Hematopoietic multipotent progenitor cell treated with erythropoietin and hydrocortisone succinate and interleukin-3 and kit ligand, for 15 days (in vitro differentiated cells): ENCODE results near the gene ARHGAP26.

ENCODE experiments used
- DNase-seq: peaks from one replicate; pipeline ENCODE4 v3.0.0-alpha.2; 2015; ENCODE audit warnings: low spot score

Gene ARHGAP26

DNA sequence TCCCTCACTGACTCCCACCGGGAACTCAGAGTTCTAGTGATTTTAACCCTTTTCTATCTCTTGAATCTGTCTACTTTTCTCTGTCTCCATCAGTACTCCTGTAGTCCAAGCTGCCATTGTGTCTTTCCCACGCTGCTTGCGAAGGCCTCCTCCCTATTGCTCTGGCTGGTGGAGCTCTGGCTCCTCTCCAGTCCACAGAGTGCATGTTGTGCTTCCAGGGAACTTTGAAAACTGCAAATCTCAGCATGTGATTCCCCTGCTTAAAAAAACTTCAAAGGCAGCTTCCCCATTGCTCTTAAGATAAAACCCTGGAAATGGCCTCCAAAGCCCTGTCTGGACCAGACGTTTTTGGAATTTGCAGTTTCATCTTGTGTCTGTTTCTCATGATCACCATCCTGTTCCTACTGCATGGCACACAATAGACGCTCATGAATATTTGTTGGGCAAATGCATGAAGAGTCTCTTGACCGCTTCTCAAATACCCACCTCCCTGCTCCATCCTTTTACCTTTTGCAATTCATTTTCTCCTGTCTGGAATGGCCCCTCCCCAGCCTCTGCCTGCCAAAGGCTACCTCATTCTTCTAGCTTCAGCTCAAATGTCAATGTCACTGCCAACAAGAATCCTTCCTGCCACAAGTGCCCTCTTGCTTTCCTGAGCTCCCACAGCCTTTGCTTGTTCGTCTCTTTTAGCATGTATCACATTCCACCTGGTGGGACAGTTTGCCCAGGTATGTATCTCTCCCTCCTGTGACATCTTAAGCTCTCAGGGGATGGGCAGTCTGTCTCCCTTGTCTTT is 293.2 kb downstream of the ARHGAP26 start:
- DNase-seq = no peak

GRCh38 chr5:143064218-143064641 is 294.1 kb downstream of the ARHGAP26 start:
- DNase-seq = no peak

DNA sequence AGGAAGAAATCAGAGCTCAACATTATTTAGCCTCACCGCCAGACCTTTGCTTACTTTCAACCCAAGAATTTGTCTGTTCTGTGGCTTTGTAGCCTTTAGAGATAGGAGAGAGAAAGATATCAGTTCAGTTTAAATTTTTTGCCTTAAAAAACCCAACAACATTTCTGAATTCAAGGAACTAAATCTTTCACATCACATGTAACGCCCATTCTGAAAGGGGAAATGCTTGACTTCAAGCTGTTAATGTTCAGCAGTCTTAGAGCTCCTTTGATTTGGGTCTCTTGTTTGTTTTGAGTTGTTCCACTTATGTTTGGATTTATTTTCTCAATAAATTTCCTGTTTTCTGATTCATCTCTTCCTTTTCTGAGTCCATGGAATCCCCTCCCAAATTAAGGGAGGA is 294.5 kb downstream of the ARHGAP26 start:
- no peak for DNase-seq

- DNase-seq = no peak
Observed at GRCh38 chr5:143065185-143065965, 295.2 kb downstream of the ARHGAP26 start.

GRCh38 chr5:143065996-143066522 is 295.9 kb downstream of the ARHGAP26 start:
- no peak for DNase-seq

DNA sequence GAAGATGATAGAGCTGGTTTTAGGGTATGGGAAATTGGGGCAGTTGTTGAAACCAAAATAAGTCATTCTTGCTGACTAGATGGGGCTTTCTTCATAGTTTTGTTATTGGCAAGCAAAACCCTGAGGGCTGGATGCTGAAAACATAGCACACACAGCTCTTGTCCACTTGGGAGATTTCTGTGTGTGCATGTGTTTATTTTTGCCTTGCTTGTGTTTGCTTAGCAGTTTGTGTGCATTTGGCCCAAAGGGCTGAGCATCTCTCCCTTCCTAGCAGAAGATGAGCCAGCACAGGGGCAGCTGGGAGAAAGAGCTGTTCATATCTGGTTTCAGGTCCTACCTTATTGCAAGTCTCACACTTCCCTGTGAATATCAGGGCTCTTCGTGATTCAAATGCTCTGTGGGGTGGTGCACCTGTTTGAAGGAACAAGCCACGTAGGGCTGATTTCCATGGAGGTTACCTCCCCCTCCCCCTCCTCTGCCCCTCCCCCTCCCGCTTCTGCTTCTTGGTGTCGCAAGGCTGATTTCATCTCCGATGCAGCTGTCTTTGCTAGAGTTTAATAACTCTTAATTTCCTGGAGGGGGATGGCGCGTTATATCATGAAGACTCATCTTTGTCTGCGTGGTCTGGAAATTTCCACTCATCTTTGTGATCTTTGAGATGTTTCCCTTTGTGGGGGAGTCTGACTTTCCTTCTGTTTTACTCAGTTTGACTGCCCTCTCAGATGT is 296.5 kb downstream of the ARHGAP26 start:
- no peak for DNase-seq

DNA sequence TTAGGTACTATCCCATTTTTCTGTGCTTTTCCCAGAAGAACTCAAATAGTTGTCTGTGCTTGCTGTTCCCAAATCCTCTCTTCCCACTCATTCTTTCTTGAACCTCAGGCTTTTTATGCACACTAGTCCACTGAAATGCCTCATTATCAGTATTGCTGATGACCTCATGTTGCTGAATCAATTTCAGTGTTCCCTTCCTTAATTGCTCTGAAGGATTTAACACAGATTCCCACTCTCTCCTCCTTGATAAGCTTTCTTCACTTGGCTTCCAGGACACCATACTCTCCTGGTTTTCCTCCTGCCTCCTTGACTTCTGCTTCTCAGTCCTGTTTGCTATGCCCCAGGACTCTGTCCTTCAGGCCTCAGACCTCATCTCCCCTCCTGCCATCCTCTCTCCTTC is 298.5 kb downstream of the ARHGAP26 start:
- no peak for DNase-seq

DNA sequence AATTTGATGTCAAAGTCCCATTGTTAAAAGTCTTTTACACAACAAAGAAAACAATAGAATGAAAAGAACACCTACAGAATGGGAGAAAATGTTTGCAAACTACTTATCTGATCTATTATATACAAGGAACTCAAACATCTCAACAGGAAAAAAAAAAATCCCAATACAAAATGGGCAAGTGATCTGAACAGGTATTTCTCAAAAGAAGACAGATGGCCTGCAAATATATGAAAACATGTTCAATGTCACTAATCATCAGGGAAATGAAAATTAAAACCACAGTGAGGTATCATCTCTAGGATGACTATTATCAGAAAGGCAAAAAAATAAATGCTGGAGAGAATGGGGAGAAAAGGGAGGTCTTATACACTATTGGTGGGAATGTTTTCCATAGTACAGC is 301.8 kb downstream of the ARHGAP26 start:
- no peak for DNase-seq

DNA sequence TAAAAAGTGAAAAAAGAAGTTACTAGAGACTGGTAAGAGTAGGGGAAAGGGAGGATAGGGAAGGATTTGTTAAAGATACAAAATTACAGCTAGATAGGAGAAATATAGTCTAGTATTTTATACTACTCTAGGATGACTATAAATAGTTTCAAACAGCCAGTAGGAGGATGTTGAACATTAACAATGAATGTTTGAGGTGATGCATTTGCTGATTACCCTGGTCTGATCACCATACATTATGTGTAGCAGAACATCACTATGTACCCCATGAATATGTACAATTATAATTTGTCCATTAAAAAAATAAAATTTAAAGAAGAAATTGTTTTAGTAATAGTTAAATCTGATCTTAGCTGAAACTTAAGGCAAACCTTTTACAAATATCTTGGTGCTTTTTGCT is 302.6 kb downstream of the ARHGAP26 start:
- no peak for DNase-seq

DNA sequence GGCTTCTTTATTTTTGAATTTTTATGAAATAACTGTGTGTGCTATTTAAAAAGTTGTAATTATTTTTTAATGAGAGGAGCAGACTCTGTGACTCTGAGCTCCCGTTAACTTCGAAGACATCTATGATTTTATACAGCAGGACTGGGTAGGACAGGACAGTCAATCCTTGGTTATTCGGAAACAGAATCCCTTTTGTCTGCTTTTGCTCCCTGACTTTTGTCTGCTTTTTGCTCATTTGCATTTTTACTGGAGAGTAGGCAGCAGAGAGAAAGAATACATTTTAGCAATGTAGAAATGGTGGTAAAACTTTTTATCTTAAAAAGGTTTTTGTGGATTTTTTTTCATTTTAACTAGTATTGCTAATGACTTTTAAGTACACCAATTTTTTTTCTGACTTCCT is 303.6 kb downstream of the ARHGAP26 start:
- DNase-seq = no peak

DNA sequence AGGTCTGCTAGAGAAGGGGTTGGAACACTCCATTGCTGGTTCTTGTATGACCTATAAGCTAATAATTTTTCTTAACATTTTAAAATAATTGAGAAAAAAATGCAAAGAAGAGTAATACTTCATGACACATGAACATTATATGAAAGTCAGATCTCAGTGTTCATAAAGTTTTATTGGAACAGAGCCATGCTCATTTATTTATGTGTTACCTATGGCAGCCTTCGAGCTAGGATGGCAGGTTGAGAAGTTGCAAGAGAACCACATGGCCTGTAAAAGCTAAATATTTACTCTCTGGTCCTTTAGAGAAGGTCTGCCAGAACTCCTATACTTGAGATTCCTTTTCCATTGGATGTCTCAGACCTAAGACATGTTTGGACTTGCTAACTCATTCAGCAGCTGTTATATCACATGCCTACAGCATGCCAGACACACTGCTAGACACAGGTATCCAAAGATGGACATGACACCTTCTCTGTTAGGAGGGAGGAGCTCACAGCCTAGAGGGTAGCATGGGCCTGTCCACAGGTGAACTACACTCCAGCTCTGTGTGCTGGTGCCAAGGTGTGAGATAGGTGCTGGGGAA is 304.3 kb downstream of the ARHGAP26 start:
- no peak for DNase-seq

- DNase-seq = no peak
Observed at GRCh38 chr5:143076377-143076776, 306.2 kb downstream of the ARHGAP26 start.

- DNase-seq = no peak
Observed at GRCh38 chr5:143077453-143078103, 307.4 kb downstream of the ARHGAP26 start.

DNA sequence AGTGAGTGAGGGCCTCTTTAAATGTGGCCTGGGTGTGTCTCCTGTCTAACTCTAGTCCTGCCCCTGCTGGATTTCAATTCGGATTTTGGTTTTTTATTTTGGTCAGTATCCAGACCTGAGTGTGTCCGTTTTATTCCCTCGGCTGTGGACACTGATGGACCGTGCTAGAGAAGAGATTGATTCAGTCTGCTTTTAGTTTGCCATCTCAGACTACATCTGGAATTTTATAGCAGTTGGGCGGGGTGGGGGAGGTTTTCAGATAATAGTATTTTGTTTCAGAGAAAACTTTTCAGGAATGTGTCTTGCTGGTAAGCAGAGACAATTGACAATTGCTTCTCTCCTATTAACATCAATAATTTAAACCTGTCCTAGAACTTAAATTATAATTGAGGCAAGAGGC is 308.1 kb downstream of the ARHGAP26 start:
- DNase-seq = no peak

DNA sequence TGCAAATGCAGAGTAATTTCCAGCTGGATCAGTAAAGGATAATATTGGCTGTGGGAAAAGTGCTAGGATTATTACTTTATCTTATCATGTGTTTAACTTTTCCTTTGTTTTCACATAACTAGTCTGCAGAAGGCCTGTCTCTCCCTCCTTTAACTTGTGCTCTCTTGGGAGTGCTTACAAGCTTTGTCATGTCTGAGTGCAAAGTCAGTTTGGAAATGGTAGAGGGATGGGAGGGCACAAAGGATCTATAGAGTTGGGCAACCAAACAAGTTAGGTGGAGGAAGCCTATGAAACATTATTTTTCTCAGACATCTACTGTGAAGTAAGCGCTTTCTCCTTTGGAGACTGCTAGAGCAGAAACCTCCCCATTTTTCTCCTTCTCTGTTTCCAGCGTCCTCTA is 308.8 kb downstream of the ARHGAP26 start:
- DNase-seq = no peak

DNA sequence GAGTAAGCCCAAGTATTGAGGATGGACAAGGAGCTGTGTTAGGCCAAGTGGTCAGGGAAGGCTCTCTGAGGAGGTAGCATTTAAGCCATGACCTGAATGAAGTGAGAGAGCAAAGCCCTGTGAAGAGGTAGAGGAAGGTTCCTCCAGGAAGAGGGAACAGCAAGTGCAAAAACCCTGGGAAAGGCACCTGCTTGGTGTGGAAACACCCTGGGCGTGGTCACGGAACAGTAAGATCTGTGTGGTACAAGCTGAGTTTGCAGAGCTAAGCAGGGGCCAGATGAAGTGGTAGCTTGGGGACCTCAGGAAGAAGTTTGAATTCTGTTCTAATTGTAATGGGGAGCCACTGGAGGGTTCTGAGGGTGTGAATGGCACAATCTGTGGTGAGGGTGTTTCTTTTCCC is 310.2 kb downstream of the ARHGAP26 start:
- DNase-seq = no peak

DNA sequence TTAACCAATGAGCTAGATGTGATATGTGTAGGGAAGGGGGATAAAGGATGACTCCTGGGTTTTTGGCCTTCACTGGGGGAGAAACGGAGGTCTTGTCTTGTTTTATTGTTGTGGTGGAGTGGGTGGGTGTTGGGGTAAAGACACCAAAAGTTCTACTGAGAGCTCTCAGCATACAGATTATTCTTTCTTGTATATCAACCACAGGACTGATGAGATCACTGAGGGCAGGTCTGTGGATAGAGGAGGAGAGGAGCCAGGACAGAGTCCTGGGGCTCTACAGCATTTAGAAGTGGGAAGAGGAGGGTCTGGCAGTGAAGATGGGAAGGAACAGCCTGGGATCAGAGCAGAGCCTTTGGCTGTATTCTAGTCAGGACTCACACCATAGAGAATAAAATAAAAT is 310.8 kb downstream of the ARHGAP26 start:
- DNase-seq = no peak

DNA sequence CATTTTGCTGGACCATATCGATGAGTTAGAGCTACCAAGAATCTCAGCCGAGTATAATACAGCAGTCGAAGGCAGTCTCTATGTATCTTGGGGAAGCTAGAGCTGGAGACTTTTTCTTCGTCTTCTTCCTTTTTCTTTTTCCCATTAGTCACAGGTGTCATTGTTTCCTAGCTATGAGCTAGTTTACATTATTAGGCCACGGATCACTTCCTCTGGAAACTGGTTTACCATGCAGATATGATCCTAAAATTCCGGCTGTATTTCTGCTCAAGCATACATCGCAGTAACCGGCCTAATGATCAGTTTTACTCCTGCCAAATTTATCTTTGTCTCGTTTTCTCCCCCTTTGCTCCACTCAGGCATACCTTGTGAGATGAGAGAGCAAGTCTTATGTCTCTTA is 312.8 kb downstream of the ARHGAP26 start:
- DNase-seq = no peak

DNA sequence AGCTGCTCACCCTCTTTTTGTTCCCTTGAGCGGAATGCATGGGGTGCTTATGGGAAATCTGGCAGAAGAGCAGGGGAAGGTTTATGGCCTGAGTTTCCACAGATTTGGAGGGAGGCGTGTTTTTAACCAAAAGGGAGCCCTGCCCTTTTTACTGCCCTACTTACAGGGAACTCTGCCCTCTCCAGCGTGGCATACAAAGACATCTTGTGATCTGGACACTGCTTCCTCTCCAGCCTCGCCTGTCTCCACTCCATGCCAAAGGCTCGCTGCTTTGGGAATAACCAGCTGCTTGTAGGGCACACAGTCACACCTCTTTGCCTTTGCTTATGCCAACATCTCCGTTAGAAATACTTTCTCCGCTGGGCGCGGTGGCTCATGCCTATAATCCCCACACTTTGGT is 314.2 kb downstream of the ARHGAP26 start:
- no peak for DNase-seq

DNA sequence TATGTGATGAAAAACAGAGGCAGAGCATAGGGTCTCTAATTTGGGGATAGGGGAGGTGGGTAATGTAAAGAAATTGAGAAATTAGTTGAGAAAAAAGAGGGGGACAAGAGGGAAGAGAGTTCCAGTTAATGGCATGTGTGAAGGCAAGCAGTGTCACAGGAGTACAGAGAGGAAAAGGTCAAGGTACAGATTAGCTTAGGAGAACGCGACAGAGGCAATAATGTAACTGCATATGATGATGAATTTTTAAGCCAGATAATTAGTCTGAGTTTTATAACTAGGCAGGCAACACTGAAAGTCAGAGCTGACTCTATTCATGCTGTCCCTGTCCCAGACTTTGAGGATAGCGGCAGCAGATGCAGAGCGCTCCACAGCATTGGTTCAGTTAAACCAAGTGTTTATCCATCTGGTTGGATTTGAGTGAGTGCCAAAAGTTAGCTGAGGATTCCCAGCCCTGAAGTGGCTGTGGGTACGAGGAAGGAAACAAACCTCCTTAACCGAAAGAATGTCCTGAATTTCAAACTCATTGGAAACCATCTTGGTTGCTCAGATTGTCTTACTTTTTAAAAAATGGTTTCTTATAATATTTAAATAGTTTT is 315.2 kb downstream of the ARHGAP26 start:
- no peak for DNase-seq

- DNase-seq = no peak
Observed at GRCh38 chr5:143086546-143086907, 316.4 kb downstream of the ARHGAP26 start.
